ENCODE measurements around the gene NADK2. TPM values are rescaled to one million over a fixed set of nuclear protein-coding genes. Genes with fewer than 3 reads are reported as not detected.

Gene NADK2
- total and polyA plus RNA-seq, 8 donors: 9.1 to 132 (median 27.0) TPM

DNA sequence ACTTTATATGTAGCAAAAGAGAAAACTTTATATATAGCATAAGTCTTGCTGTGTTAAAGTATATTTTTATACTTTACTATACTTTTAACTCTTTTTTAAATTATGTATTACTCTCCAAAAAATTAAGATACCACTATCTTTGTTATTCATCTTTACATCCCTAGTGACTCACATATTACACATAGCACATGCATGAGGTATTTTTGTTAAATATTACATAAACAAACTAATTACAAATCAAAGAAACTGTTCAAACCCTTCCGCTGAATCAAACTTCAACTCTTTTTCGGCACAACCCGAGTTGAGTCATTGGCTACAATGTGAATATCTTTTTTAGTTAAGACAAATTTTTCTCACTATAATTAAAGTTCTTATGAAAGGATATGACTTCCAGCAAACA is 32.1 kb downstream of the NADK2 start:
- TF ChIP-seq CTCF (IDR thresholded peaks at IDR 0.05) (no peak), POLR2A (IDR thresholded peaks at IDR 0.05) (no peak), POLR2AphosphoS5 (IDR thresholded peaks at IDR 0.05) (no peak), EP300 (IDR thresholded peaks at IDR 0.05) (no peak)
- Histone ChIP-seq H3K36me3 (peaks cover 6 to 70% (median 57%) of the 10 kb centered on the region in 4 donors), H3K27me3 (no peaks in the 10 kb centered on the region), H3K9me3 (no peaks in the 10 kb centered on the region), H3K4me3 (no peak overlapping the region), H3K27ac (no peak overlapping the region), H3K4me1 (no peaks in the 10 kb centered on the region)
- intact Hi-C loops (cut with DNase I; ENCODE audit: low total_unique reads): no loop called here
- WGBS, 5 donors: 92 to 96% (median 94%) methylated on average over 3 of the region's 3 CpGs
- DNase-seq: no peak

DNA sequence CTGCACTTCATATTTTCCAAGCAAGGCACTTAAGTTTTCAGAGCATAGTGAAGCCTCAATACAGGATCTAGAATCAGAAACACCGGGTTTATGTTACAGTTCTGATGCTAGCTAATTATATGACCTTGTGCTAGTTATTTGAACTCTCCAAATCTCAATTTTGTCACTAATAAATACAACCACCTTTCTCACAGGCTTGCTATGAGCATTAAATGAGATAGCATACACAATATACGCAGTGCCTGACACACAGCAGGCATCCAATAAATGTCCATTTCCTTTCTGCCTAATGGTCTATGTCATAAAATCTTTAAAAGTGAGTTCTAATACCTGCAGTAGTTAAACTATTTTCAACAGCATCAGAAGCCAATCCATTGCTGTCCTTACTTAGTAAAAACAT is 32.9 kb downstream of the NADK2 start:
- no peaks in the 10 kb centered on the region for H3K27me3 ChIP-seq
- intact Hi-C loops (cut with DNase I; ENCODE audit: low total_unique reads): no loop called here
- H3K4me1 ChIP-seq: no peaks in the 10 kb centered on the region
- WGBS, 5 donors: 91 to 99% (median 96%) methylated on average over 2 of the region's 2 CpGs
- H3K36me3 ChIP-seq: peaks cover 6 to 67% (median 57%) of the 10 kb centered on the region in 4 donors
- no peak for DNase-seq
- no peaks in the 10 kb centered on the region for H3K9me3 ChIP-seq
- no peak overlapping the region for H3K4me3 ChIP-seq
- no peak overlapping the region for H3K27ac ChIP-seq
- TF ChIP-seq POLR2AphosphoS5 (IDR thresholded peaks at IDR 0.05) (no peak), POLR2A (IDR thresholded peaks at IDR 0.05) (no peak), CTCF (IDR thresholded peaks at IDR 0.05) (no peak), EP300 (IDR thresholded peaks at IDR 0.05) (no peak)

GRCh38 chr5:36206913-36207312 is 34.8 kb downstream of the NADK2 start:
- Histone ChIP-seq H3K4me1 (peaks cover 0 to 3% (median 0%) of the 10 kb centered on the region in 4 donors), H3K36me3 (peaks cover 6 to 68% (median 61%) of the 10 kb centered on the region in 4 donors), H3K4me3 (no peak overlapping the region), H3K9me3 (no peaks in the 10 kb centered on the region), H3K27me3 (no peaks in the 10 kb centered on the region), H3K27ac (no peak overlapping the region)
- TF ChIP-seq EP300 (IDR thresholded peaks at IDR 0.05) (no peak), CTCF (IDR thresholded peaks at IDR 0.05) (no peak), POLR2A (IDR thresholded peaks at IDR 0.05) (no peak), POLR2AphosphoS5 (IDR thresholded peaks at IDR 0.05) (no peak)
- DNase-seq: no peak
- intact Hi-C loops (cut with DNase I; ENCODE audit: low total_unique reads): no loop called here

DNA sequence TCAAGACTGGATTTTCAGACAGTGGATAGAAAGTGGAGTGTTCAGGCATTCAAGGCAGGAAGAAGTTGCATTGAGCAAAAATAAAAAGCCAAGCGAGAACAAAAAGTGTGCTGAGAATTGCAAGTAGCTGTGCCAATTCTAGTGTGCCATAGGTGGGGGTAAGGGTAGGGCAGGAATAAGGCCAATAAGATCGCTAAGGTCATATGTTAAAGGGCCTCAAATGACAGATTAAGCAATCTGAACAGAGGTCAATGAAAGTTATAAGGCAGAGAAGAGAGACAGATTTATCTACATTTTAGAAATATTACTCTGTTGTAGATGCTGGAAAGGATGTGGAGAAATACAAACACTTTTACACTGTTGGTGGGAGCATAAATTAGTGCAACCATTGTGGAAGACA is 36.4 kb downstream of the NADK2 start:
- H3K36me3 ChIP-seq: peaks cover 6 to 67% (median 58%) of the 10 kb centered on the region in 4 donors
- WGBS, 5 donors: 90 to 98% (median 93%) methylated on average over 2 of the region's 2 CpGs

More for the DNA sequence above, 36.4 kb downstream of the NADK2 start:
- H3K27me3 ChIP-seq: no peaks in the 10 kb centered on the region
- DNase-seq: no peak
- intact Hi-C loops (cut with DNase I; ENCODE audit: low total_unique reads): no loop called here
- H3K4me3 ChIP-seq: no peak overlapping the region
- no peak for TF ChIP-seq CTCF (IDR thresholded peaks at IDR 0.05)
- TF ChIP-seq POLR2A (IDR thresholded peaks at IDR 0.05): no peak
- no peak for TF ChIP-seq POLR2AphosphoS5 (IDR thresholded peaks at IDR 0.05)
- TF ChIP-seq EP300 (IDR thresholded peaks at IDR 0.05): no peak
- H3K9me3 ChIP-seq: no peaks in the 10 kb centered on the region
- H3K4me1 ChIP-seq: peaks cover 0 to 3% (median 0%) of the 10 kb centered on the region in 4 donors
- no peak overlapping the region for H3K27ac ChIP-seq
